Astrocyte (in vitro differentiated cells and primary cell): ENCODE results near the gene GGT5.
"Not testable (repeated sequence)": the region's sequence is repeated elsewhere in the genome, so short reads cannot be mapped to it uniquely, and the experiment has no call there.

ENCODE experiments used
- CTCF ChIP-seq: IDR thresholded peaks from 2 replicates; pipeline ENCODE4 v1.5.1; 2011; ENCODE audit warnings: low read depth, mild to moderate bottlenecking, inconsistent platforms, low read length, moderate library complexity; ENCODE audit not compliant: insufficient read depth
- EZH2 ChIP-seq: IDR thresholded peaks from 2 replicates; pipeline ENCODE4 v1.6.1; 2012; ENCODE audit warnings: mild to moderate bottlenecking, low read length, inconsistent platforms; ENCODE audit not compliant: insufficient read depth

- TF ChIP-seq CTCF, EZH2: not testable (repeated sequence)
These were observed 38.2 kb downstream of the GGT5 start for GRCh38 chr22:24206460-24207263.
